Measurements from ENCODE around the gene EVX2. TPM values are rescaled to one million over a fixed set of nuclear protein-coding genes. Genes with fewer than 3 reads are reported as not detected.

EVX2 gene
- total RNA-seq, 1 experiment from 2014 or later = not detected

GRCh38 chr2:176123411-176124109, 39.8 kb upstream of the EVX2 start:
- H3K4me1 ChIP-seq (ENCODE audit: insufficient read depth, low read length) = no peaks in the 10 kb centered on the region
- H2AFZ ChIP-seq (ENCODE audit: low read length) = no peak overlapping the region
- ChIA-PET POLR2A (ENCODE audit: unreplicated experiment) (no interaction called here), CTCF (no interaction called here)
- no peaks in the 10 kb centered on the region for H3K27me3 ChIP-seq (ENCODE audit: low read length)
- no peaks in the 10 kb centered on the region for H3K79me2 ChIP-seq (ENCODE audit: low read length)
- no TSS peak for BruUV-seq (replicated peaks)
- intact Hi-C loops (cut with micrococcal nuclease) = no loop called here
- no peak overlapping the region for H3K27ac ChIP-seq (ENCODE audit: low read length)
- H3K4me2 ChIP-seq (ENCODE audit: low read length) = no peak overlapping the region
- no peaks in the 10 kb centered on the region for H4K20me1 ChIP-seq (ENCODE audit: low read length)
- ATAC-seq = no peak
- H3K36me3 ChIP-seq (ENCODE audit: low read depth, low read length) = no peaks in the 10 kb centered on the region; the same call in 1 of the 2 replicates
- no peaks in the 10 kb centered on the region for H3K9me2 ChIP-seq (replicated peaks; ENCODE audit: low read length)
- no peak overlapping the region for H3K9ac ChIP-seq (ENCODE audit: low read length)
- H3K4me3 ChIP-seq (ENCODE audit: low read length) = no peak overlapping the region
- no peak for DNase-seq
- H3F3A ChIP-seq (ENCODE audit: low read length, unreplicated experiment) = no peaks in the 10 kb centered on the region
- no peaks in the 10 kb centered on the region for H3K9me3 ChIP-seq (ENCODE audit: low read length)
- TF ChIP-seq CTCF (conservative IDR thresholded peaks at IDR 0.05; ENCODE audit: low read depth, low read length) (no peak), EZH2 (IDR thresholded peaks at IDR 0.05; ENCODE audit: low read length, unreplicated experiment) (no peak), EZH2phosphoT487 (IDR thresholded peaks at IDR 0.05; ENCODE audit: borderline replicate concordance, low read length) (no peak)

- ChIA-PET CTCF (no interaction called here), POLR2A (ENCODE audit: unreplicated experiment) (no interaction called here)
- Histone ChIP-seq H4K20me1 (ENCODE audit: low read length) (no peaks in the 10 kb centered on the region), H3K9me2 (replicated peaks; ENCODE audit: low read length) (no peaks in the 10 kb centered on the region), H3K27me3 (ENCODE audit: low read length) (no peaks in the 10 kb centered on the region), H3K27ac (ENCODE audit: low read length) (no peak within 1 kb of the TSS), H3K79me2 (ENCODE audit: low read length) (no peaks in the 10 kb centered on the region), H3K4me2 (ENCODE audit: low read length) (no peak within 1 kb of the TSS), H3K4me1 (ENCODE audit: insufficient read depth, low read length) (no peaks in the 10 kb centered on the region), H3K4me3 (ENCODE audit: low read length) (no peak within 1 kb of the TSS), H3K36me3 (ENCODE audit: low read depth, low read length) (no peaks in the 10 kb centered on the region; the same call in 1 of the 2 replicates), H3K9me3 (ENCODE audit: low read length) (no peaks in the 10 kb centered on the region), H2AFZ (ENCODE audit: low read length) (no peak within 1 kb of the TSS), H3K9ac (ENCODE audit: low read length) (no peak within 1 kb of the TSS), H3F3A (ENCODE audit: low read length, unreplicated experiment) (no peaks in the 10 kb centered on the region)
- intact Hi-C loops (cut with micrococcal nuclease) = no loop called here
- ATAC-seq (no peak), DNase-seq (no peak)
- BruUV-seq (replicated peaks) = no TSS peak
- TF ChIP-seq CTCF (conservative IDR thresholded peaks at IDR 0.05; ENCODE audit: low read depth, low read length) = no peak
- TF ChIP-seq EZH2phosphoT487 (IDR thresholded peaks at IDR 0.05; ENCODE audit: borderline replicate concordance, low read length) = no peak
- TF ChIP-seq EZH2 (IDR thresholded peaks at IDR 0.05; ENCODE audit: low read length, unreplicated experiment) = no peak
Observed at GRCh38 chr2:176122683-176123410, 39.1 kb upstream of the EVX2 start, which contains the start of gene HOXD9. HOXD9 (plus strand) TSS chr2:176122719; CDS start chr2:176122769, 50 bp downstream.

Data from PC-3 (cell line).